ENCODE measurements around the gene C1QTNF8.
"Not testable (repeated sequence)": the region's sequence is repeated elsewhere in the genome, so short reads cannot be mapped to it uniquely, and the experiment has no call there.

C1QTNF8 gene

DNA sequence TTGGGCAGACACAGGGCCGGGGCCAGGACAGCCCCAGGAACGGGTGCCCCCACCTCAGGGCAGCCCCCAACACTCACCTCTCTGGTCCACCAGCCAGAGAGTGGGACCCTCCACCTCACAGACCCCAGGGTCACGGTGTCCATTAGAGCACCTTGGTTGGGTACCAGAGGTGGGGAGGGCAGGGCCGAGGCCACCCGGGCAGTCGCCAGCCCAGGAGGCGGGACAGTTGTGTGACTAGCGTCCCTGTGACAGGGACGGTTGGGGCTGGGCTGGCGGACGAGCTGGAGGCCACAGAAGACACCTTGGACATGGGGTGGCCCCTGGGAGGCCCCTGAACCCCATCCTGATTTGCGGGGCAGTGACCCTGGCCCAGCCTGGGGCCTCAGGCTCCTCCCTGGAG lies 11.7 kb upstream of the C1QTNF8 start:
- DNase-seq = no peak

DNA sequence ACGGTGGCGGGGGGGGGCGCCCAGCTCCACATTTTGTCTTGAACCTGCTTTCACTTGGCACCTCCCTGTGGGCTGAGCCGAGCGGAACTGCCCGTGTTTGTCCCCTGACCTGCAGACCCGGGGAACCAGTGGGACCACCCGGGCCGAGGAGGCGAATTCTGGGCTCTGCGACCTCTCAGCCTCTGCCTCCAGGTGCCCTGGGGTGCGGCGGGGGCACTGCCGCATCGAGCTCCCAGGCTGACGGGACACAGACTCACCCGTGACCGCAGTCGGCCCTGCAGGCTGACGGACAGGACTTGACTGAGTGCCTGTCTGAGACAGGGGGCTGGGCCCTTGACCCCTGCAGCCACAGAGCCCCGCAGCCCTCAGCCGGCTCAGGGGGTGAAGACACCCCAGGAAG lies 11.1 kb upstream of the C1QTNF8 start:
- no peak for DNase-seq

DNA sequence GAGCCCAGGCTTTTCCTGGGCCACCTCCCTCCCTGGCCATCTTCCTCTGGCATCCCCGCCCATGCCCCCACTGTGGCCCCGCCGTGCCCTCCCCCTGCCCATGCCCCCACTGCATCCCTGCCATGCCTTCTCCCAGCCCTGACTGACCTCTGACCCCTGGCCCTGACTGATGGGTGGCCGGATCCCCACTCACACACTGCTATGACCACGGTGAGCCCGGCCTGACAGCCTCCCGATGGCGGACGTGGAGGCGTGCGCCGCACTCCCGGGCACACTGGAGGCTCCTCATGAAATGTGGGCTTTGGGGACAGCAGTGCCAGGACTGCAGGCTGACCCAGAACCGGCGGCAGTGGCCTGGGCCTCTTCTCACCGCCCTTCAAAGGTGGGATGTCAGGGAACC lies 10.6 kb upstream of the C1QTNF8 start:
- DNase-seq = no peak

DNA sequence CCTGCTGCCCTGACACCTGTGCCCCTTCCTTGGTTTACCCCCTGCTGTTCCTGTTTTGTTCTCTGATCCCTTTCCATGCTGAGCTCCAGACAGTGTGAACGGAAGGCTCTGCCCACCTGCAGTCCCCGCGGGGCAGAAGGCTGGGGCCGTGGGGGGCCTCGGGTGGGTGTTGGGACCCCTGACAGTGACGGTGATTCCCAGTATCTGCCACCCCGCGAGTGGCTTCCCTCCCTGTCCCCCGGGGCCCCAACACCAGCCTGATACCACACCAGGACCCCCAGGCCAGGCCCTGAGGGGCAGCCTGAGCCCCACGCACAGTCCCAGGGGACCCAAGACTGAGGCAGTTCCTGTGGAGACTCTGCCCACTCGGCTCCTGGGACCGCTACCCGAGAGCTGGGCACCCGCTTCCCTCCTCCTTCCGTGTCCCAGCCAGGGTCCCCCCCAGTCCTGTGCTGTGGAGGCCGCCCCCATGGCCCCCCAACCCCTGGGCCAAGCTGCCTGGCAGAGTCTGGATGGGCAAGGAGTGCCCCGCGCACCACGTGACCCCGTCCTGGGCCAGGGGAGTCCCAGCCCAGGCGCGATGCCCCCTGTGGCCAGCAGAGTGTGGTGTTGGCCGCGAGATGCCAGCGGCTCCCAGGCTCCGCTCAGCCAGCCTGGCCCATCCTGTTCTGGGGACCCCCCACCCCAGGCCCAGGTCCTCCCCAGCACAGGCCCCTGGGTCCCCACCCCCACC lies 10.0 kb upstream of the C1QTNF8 start:
- DNase-seq = peak; percentile 60

DNA sequence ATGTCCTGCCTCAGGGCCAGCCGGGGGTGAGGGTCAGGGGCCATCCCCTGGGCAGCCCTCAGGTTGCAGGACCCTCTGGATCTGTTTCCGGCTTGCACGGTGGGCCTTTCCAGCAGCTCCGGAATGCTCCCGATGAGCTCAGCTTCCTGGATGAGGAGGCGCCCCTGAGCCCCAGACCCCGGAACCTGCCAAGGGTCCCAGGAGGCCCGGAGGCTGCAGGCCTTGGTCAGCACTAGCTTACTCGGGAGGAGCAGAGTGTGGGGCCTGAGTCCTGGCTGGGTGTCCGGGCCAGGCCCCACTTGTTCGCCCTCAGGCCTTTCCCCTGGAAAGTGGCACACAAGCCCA lies 7.6 kb upstream of the C1QTNF8 start:
- no peak for DNase-seq

DNA sequence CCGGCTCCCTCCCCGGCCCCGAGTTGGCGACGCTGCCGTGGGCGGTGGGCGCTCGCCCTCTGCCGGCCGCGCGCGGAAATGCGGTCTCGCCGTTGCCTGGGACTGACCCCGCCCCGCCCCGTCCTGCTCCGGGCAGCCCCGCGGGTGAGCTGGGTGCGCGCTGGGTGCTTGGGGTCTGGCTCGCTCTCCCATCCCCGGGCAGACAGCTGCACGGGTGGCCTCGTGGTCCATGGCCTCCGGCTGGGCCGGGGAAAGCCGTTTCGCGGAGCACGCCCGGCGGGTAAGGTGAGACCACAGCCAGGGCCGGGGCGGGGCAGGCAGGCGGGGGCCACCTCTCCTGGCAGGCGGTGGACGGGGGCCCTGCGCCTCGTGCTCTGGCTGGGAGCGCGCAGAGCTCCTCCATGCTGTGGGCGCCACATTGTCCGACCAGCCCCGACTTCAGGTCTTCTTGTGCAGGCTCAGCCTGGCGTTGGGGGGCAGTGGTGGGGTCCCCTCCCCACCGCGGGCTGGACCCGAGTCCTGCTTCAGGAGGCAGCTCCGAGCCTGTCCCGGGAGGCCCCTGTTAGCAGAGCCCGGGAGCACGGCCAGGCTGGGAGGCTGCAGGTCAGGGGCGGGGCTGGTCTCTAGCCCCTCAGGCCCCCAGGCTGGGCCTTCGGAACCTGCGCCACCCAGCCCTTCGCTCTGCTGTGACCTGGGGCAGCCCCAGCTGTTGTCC lies 7.0 kb upstream of the C1QTNF8 start:
- DNase-seq = peak; percentile 17

DNA sequence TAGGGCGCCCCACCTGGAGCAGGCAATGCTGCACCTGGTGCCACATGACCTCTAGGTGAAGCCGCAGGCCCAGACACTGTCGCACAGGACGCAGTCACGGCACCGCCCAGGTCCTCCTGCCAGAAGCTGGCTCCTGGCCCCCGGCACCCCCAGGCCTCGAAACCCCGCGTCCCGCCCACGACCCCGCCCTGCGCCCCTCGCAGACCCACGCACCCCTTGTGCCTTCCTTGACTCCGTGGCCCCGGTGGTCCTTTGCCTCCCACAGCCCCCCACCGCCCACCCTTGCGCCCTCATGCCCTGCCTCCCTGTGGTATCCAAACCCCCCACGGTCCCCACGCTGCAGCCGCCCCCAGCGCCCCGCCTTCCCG lies 6.3 kb upstream of the C1QTNF8 start:
- DNase-seq = no peak

DNA sequence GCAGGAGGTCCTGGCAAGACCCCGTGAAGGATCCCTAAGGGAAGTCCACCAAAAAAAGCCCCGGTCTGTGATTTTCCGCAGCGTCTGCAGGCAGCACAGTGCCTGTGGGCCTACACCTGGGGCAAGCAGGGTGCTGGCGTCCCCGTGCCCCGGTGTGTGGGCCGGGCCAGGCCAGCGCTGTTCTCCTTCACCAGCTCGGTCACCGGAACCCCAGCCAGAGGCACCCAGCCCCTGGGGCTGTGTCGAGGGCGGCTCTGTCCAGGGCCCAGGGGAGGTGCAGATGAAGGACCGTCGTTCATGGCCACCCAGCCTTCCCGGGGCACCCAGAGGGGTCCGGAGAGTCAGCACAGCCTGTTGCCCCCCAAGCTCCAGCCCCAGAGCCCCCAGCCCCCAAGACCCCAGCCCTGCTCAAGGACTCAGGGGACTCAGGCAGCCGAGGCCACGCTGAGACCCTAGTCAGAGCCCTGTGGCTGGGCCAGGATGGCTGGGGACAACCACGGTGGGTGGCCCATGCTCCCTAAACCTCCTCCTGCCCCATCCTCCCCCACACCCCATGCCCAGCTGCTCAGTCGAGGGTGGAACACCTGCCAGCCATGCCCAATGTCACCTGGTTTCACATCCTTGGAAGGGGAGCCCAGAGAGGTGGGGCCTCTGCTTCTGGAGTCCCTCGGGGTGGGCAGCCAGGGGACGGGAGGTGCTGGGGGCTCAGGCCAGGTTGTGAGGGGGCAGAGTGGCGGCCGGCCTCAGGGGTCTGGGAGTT lies 5.7 kb upstream of the C1QTNF8 start:
- DNase-seq = no peak

DNA sequence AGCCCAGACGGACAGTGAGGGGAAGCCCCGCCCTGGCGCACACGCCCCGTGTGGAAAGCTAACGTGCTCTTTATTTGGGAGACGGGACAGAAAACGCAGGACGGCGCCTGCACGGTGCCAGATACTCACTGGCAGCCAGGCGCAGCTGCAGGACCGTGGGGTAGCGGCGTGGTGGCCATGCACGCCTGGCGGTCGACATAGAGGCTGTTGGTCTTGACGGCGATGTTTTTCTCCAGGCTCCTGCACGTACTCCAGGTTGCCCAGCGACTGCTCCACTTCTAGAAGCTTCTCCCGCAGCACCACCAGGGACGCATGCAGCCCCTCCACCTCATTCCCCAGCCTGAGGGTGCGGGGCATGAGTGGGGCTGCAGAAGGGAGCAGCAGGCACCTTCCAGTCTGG lies 5.1 kb upstream of the C1QTNF8 start:
- DNase-seq = no peak

DNA sequence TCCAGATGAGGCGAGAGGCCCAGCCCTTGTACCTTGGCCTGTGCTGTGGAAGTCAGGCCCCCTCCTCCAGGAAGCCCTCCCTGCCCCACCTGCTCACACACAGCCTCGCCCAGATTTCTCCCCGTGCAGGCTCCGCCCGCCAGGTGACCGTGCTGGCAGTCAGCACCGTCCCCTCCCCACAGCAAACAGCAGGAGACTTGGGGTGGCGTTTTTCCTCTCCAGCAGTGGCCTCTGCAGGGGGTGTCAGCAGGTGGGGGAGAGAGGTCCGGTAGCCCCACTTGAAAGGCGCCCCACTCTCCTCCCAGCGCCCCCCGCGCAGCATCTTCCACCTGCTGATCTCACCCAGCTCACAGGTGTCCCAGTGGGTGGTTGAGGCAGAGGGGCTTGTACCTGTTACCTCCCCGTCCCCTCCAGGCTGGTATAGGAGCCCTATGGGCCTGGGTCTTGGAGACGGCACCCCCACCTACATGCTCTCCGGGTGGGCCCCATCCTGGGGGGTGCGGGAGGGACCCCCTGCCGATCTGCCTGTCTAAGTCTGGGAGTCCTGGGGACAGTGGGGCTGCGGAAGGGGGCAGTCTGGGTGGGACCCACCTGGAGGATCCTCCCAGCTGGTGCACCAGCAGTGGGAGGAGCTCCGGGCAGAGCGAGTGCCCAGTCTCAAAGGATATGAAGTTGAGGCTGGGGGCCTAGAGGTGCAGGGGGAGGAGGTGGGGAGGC lies 4.2 kb upstream of the C1QTNF8 start:
- no peak for DNase-seq

DNA sequence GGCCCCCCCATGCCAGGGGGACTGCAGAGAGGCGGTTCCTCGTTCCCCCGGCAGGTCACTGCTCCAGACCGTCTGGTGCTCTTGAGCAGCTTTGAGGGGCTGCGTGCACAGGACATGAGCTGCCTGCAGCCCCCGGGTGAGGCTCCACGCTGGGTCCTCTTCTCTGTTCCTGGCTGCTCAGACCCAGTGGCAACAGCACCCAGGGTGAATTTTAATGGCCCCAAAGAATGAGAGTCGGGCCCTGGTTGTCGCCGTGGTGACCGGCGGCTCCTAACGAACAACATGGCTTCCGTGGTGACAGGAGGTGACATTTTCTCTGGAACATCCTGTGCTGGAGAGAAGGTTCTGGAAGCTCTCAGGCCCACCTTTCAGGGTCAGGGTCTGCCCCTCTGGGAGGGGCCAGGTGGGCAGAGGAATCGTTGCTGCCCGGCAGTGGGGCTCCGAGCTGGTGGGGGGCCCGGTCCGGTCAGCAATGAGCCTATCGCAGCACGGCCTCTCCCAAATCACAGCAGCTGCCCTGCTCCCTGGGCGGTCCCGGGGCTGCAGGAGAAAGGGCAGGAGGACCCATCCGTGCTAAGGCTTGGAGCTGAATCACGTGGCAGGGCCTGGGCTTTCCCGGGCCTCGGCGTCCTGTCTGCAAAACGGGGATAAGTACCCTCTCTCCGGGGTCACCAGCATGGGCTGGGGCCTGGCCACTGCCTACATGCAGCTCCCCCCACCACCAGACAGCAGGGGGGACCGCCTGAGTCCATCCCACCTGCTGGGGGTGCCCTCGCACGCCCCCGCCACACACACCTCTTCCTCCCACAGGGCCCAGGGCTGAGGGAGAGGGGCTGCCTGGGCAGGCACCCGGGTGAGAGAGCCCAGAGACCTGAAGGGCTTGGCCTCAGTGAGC lies 3.4 kb upstream of the C1QTNF8 start:
- no peak for DNase-seq

DNA sequence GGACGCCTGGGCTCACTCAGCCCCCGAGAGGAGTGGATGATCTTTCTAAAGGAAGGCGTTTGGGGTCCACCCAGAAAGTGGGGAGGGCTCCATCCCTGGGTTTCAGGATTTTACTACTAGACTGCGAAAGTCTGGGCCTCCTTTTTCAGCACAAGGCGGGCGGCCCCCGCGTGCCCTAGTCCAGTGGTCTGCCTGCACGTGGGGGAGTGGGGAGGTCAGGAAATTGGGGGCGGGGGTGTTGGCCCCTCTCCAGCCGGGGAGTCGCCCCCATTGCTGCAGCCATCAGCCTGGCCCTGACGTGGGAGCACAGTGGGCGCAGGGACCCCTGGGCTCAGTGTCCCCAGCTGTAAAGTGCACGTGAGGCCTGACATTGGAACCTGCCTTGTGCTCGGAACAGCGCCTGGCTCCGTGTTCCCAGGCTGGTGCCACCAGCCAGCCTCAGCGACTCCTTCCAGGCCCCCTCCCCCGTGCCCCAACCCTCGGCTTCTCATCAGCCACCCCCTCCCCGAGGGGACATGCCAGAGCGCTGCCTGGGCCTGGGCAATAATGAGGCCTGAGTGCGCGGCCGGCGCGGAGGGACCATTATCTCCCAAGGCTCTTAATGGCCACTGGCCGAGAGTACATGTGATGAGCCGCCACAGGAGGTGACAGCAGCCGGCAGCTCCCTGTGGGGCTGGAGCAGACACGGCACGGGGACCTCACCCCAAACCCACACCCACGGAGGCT lies 2.4 kb upstream of the C1QTNF8 start:
- DNase-seq = peak; percentile 37

DNA sequence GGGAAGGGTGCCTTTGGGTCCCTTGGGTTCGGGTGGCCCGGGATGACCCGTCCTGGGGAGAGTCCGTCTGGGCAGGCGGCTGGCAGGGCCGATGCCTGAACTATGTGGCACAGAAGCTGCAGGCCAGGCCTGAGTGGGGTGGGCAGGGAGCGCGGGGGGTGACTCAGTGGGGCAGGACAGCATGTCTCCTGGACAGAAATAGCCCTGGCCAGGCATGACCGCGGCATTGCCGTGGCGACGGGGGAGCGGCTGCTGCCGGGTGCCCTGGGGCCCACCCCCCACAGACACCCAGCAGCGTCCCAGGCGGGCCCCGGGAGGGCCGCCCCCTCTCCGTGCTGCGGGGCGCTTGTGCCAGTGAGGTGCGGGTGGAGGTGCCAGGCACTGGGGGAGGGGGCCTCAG lies 1.8 kb upstream of the C1QTNF8 start:
- no peak for DNase-seq

DNA sequence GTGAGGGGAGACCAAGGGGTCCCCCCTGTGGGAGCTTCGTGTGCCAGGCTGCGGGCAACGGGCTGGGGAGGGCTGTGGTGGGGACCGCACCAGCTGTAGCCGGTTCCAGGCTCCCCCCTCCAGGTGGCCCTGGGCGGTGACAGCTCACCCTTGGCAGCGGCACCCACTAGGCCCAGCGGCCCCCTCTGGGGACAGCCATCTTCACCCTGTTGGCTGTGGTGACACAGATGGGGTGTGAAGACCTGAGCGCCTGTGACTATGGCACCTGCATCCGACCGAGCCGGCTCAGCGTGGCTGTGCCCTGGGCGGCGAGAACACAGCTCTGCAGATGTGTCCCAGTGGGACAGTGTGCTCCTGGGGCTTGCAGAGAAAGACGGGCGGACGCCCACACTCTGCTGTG lies 1.1 kb upstream of the C1QTNF8 start:
- no peak for DNase-seq

DNA sequence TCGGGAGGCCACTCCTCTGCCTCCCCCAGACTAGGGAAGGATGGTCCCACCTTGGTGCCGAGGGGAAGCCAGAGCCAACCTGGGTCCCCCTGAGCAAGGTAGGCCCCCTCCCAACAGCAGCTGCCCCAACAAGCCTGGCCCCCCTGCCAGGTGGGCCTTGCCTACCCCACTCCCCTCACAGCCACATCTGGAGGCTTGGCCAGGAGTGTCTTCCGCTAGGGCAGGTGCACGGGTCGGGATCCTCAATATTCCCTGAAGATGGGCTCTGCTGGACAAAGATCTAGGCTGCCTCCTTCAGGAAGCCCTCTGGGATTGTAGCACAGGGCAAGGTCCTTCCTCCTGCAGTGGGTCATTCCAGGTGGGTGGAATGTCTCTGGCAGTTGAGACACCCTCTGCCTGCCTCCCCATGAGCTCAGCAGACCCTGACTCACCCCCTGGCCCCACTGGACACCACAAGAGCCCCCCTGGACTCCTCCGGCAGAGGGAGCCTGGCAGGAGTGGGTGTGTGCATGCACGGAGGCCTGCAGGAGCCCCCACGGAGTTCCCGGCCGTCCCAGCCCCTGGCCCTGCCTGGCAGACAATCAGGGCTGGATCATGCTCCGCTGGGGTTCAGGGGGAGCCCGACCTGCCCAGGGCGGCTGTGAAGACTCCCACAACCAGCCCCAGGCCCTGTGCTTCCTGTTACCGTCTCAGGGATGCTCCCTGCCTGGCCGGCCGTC lies 435 bp downstream of the C1QTNF8 start:
- no peak for DNase-seq

DNA sequence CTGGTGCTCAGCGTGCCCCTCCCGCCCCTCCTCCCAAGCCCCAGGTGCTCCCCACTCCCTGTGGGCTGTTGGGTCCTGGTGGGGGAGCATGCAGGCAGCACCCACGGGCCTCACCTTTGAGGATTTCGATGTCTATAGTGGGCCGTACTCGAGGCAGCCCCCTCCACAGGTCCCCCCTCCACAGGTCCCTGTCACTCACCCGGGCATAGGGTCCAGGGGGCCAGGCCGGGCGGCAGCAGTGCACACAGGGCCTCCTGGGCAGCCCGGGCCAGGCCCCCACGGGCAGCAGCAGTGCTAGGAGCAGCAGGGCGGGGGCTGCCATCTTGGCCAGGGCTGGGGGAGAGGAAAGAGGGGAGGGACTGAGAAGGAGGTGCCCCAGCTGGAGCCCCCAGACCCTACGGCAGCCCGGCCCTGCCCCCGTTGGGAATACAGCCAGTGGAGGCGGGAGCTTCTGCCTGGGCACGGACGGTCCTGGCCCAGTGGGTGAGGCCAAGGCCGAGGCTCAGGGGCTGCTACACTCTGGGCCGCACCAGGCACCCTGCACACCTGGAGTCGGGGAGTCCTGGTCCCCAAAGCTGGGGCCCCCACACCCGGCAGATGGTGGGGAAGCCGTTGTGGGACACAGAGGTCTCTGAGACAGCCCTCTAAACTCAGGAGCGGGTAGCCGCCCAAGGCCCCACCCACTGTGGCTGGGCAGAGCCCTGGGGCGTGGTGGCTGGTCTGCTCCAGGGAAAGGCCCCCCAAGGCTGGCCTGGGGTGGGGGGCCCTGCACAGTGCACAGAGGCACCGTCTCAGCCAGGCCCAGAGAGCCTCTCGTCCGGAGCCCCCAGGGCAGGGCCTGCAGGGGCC lies 1.2 kb downstream of the C1QTNF8 start:
- no peak for DNase-seq

DNA sequence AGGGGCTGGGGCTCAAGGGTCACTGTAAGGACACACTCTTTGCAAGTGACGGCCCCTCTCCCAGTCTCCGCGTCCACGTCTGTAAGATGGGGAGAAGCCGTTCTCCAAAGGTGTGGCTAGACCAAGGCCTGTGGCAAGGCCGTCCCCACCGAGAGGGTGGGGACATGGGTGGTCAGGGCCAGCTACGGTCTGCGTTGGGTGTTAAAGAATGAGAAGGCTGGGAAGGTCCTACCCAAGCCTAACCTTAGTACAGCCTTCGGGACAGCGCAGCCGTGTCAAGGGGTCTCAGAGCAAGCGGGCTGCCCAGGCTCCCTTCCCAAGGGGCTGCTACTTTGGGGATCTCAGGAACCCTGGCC lies 1.9 kb downstream of the C1QTNF8 start:
- DNase-seq = no peak

DNA sequence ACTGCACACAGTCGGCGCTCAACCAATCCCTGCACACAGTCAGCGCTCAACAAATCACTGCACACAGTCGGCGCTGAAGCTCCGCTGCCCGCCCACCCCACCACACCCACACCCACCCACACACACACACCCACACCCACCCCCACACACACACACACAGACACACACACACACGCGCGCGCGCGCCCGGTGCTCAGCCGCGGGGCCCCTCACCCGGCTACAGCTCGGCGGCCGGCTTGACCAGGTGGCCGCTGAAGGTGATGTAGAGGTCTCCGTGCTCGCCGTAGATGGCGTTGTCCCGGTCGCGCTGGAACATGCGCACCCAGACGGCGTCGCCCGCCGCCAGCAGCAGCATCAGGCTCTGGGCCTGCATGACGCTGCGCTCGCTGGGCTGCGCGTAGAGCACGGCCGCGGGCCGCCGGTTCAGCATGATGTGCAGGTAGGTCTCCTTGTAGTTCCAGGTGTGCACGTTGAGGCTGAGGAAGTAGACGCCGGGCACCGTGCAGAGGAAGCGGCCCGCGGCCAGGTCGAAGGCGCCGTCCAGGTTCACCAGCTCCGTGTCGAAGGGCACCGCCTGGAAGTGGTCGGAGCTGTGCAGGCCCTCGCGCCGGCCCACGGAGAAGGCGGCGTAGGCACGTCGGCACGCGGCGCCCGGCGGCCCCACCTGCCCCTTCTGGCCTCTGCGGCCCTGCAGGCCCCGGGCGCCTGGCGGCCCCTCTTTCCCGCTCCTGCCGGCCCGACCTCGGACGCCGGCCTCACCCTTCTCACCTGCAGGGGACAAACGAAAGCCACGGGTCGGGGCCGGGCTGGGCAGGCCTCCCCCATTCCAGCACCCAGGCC lies 2.5 kb downstream of the C1QTNF8 start:
- DNase-seq = no peak

DNA sequence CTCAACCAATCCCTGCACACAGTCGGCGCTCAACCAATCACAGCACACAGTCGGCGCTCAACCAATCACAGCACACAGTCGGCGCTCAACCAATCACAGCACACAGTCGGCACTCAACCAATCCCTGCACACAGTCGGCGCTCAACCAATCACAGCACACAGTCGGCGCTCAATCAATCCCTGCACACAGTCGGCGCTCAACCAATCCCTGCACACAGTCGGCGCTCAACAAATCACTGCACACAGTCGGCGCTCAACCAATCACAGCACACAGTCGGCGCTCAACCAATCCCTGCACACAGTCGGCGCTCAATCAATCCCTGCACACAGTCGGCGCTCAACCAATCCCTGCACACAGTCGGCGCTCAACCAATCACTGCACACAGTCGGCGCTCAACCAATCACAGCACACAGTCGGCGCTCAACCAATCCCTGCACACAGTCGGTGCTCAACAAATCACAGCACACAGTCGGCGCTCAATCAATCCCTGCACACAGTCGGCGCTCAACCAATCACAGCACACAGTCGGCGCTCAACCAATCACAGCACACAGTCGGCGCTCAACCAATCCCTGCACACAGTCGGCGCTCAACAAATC lies 3.3 kb downstream of the C1QTNF8 start:
- DNase-seq = not testable (repeated sequence)

Data from NCI-H2227 treated with DMSO at 0.1 percent for 48 hours (cell line).